ENCODE results near the gene DHX36.

- no peak for TF ChIP-seq CTCF (conservative IDR thresholded peaks at IDR 0.05; ENCODE audit: low read length)
- no peak for TF ChIP-seq EZH2phosphoT487 (IDR thresholded peaks at IDR 0.05; ENCODE audit: borderline replicate concordance, low read depth, low read length)
These were observed 50.9 kb downstream of the DHX36 start for GRCh38 chr3:154273381-154273780.
